22Rv1 (cell line): ENCODE results near the gene CASP12.

Experiments used
- CTCF ChIP-seq: fragments of 450-650 bp; IDR thresholded peaks from 2 replicates; pipeline ENCODE4 v1.5.1; 2017; ENCODE audit warnings: mild to moderate bottlenecking
- ZFX ChIP-seq: fragments of 450-650 bp; IDR thresholded peaks from 2 replicates; pipeline ENCODE4 v1.6.1; 2017; ENCODE audit warnings: antibody characterized with exemption, borderline replicate concordance

DNA sequence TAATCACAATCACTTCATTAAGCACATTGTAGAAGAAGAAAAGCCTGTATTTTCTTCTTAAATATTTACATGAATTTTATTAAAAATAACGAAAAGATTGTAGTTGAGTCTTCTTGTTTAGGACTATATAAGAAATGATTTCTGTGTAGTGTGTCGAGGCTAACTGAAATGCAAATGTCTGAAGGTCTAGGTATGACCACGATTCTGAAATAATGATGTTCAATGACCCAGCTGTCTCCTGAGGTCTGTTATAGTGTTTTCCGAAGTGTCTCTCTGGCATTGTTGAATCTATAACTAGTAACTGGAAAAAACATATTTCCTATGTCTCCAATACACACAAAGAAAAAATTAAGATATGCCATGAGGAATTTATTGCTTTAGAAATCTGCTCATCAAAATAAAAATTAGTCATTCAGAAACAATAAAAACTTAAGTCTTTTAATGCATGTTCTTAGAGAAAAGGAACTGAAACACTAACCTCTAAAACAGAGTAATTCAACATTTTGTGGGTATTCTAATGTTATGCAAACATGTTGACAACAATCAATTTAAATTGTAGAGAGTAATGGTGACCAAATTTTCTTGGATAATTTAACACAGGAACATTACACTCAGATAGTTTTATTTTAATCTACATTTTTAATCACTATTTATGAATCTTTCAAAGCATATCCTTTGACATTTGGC is 55.0 kb downstream of the CASP12 start:
- TF ChIP-seq CTCF = no peak
- no peak for TF ChIP-seq ZFX
